GM18858 (cell line): ENCODE data around the gene ARHGEF16.

ENCODE experiments used
- ATAC-seq: cut with Tn5 transposase; IDR thresholded peaks from one replicate; pipeline ENCODE4 v1.9.1; 2021; ENCODE audit not compliant: unreplicated experiment

ARHGEF16 gene

DNA sequence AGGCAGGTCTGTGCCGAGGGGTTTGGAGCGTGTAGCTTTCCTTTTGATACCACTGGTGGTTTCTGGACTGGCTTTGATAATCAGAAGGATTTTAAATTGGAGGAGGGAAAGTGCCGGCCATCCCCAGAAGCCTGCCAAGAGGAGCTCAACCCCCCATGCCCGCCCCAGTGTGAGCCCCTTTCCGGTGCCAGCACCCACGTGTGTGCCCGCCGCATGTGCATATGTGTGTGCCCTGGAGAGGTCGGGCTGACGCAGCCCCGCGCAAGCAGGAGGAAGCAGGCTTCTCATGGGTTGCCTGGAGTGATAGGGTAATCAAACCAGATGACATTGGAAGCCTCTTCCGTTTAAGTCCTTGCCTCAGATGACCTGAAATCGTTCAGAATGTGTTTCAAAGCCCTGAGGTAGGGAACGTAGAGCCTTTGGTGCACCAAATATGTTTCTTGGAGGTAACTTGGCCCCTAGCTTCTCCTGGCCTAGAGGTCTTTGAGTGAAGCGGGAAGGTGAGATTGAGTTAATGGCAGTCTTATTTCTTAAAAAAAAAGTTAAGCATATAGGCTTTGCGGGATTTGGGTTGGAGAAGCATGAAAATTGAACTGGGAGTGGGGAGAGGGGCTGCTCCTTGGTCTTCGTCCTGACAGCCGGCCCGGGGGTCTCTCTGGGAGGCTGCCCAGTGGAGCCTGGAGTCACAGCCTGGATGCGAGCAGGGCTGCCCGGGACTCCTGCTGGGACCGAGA, 34.1 kb upstream of the ARHGEF16 start:
- ATAC-seq = no peak

DNA sequence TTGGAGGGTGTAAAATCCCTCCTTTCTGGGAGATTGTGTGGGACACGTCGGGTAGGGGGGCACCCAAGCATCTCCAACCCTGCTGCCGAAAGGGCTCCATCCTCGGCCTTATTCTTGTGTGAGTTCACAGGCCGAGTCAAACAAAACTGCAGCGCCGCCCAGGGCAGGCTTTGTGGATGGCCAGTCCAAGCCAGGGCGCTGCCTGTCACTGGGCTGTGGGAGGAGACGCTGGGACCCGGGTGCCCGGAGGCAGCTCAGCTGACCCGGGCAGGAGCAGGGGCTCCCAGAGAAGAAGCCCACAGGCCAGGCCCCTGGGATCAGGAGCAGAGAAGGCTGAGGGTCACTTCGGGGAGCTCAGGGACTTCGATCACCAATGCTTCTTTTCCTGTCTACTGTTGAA, 31.8 kb upstream of the ARHGEF16 start:
- ATAC-seq = no peak

DNA sequence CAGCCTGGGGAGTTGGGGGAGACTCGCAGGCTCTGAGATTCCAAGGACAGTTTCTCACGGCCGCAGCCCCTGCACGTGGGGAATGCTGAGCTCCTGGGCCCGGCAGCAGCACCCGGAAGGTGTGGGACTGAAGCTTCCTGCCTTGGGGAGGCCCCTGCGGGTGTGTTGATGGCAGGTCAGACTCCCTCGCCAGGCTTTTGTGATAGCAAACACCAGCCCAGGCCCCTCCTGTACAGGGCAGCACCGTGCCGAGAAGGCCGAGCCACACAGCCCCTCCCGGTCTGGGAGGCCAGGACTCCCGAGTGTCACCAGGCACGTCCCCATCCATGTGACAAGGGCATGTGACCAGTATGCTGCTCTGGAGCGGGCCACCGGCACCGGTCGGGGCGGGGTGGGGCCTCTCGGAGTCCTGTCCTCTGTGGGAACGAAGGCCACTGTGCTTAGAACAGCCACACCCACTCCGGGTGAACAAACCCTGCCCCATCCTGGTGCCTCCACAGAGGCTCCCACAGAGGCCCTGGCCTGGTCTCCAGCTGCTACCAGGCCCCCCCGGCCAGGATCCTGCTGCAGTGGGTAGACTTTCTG, 31.1 kb upstream of the ARHGEF16 start:
- no peak for ATAC-seq

DNA sequence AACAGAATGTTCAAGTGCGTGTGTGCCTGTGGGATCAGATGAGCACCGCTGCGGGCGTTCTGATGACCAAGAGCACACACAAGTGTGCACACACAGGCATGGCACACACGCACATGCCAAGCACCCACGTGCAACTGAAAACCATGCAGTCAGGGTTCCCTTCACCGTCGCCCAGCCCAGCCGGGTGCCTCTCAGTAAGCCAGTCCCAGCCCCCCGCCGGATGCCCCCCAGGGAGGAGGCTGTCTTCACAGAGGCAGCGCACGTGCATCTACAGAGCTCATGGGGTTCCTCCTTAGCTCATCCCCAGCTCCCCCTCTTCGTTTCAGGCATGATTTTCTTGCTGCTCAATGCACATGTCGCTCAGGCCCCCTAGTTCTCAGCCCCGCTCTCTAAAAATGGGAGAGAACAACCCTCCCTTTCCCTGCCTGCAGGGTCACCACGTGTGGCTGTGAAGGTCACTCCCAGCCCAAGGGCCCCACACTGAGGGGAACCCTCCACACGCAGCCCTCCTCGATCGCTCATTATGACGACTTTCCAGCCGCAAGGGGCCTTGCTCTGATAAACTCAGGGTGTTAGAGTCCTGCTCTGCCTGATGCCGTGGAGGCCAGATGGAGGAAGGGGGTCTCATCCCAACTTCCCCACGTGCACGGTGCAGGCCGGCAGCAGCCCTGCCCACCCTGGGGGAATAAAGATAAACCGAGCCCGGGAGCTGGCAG, 30.4 kb upstream of the ARHGEF16 start:
- ATAC-seq = no peak

DNA sequence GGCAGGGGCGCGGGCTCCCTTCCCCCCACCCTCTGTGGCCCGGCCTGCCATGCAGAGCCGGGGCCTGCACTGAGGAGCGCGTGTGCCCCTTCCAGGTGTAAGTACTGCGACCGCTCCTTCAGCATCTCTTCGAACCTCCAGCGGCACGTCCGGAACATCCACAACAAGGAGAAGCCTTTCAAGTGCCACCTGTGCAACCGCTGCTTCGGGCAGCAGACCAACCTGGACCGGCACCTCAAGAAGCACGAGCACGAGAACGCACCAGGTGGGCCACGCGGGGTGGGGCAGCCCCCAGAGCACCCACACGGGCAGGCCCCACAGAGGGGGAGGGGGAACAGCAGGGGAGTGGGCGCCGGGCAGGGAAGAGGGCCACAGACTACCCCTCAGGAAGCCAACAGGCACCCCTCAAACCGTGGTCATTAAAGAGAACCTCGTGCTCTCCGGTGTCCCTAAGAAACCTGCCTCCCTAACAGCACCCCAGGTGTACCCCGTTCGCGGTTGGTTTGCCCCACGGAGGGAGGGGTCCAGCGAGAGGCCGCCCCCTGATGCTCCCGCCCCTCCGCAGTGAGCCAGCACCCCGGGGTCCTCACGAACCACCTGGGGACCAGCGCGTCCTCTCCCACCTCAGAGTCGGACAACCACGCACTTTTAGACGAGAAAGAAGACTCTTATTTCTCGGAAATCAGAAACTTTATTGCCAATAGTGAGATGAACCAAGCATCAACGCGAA, 28.8 kb upstream of the ARHGEF16 start:
- no peak for ATAC-seq

DNA sequence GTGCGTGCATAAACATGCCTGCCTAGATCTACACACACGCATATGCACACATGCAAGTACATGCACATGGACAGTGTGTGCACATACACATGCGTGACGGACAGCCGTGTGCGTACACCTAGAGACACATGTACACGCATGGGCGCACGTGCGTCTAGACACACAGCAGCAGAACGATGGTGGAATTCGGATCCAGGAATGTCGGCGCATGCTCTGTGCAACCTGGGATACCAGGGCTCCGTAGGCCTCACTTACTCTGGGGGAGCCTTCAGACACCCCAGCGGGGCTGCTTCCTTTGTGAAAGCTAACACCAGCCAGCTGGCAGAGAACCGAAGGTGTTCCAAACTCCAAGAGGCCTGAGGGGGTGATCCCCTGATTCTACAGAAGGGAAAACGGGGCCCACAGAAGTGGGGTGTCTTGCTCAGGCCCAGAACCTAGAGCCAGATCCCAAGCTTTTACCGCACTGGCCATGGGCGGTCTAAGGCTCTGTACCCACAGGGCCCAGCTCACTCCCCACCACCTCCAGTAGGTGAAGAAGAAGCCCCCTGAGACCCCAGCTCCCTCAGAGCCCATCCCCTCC, 27.4 kb upstream of the ARHGEF16 start:
- no peak for ATAC-seq

DNA sequence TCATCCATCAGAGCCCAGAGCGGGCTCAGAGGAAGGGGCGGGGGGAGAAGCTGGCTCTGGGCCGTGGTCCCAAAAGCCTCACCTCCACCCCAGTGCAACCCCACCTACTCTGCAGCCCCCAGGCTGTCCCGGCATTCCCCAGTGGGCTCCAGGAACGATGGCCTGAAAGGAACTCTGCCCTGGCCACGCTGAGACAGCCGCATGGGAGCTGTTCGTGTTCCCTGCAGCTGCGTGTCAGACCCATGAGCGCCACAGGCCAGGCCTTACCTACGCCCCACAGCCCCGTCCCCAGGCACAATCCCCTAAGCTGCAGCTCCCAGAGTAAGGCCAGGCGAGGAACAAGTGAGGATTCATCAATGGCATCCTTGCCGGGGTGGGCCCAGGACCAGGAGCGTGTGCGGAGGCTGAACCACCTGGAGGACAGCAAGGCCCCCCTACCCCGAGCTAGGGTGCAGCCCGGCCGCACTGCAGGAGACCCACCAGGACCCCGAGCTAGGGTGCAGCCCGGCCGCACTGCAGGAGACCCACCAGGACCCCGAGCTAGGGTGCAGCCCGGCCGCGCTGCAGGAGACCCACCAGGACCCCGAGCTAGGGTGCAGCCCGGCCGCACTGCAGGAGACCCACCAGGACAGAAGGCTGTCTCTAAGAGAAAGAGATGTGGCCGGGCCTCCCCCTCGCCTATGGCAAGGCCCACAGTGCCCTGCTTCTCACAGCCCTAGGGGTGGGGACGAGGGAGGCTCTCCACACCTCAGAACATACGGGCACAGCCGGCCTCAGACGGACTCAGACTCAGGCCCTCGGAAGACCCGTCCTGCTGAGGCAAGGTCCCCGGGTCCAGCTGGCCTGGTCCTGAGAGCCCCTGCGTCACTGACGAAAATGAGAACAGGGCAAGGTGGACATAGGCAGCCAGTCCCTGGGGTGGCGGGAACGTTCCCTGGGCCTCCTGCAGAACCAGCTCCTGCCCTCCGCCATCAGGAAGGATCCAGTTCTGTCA, 26.5 kb upstream of the ARHGEF16 start:
- no peak for ATAC-seq

DNA sequence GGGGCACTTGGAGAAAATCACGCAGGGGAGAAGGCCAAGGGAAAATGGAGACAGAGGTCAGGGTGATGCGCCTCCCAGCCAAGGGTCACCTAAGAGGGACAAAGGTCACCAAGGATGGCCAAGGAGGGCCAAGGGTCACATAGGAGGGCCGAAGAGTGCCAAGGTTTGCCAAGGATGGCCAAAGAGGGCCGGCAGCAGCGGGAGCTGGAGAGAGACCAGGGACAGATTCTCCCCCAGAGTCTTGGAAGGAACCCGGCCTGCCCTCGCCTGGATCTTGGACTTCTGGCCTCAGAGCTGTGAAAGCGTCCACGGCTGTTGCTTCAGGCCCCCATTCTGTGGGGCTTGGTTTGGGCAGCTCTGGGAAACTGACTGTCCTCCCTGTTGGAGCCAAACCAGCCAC, 25.6 kb upstream of the ARHGEF16 start:
- ATAC-seq = no peak

DNA sequence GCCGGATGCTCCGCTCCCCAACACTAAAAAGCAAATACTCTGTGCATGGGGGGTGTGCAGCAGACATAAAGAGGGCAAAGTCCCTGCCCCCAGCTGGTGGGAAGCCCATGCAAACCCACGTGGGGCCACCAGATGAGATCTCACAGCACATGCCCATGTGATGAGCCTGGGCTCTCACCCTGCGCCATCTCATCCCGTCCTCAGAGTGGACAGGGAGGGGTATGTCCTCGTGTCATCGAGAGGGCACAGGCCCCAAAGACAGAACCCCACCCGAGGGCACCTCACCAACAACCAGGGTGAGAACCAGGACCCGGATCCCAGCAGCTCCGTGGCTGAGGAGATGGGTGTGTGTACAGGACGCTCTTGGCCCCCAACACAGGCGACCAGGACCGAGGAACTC, 25.1 kb upstream of the ARHGEF16 start:
- no peak for ATAC-seq

DNA sequence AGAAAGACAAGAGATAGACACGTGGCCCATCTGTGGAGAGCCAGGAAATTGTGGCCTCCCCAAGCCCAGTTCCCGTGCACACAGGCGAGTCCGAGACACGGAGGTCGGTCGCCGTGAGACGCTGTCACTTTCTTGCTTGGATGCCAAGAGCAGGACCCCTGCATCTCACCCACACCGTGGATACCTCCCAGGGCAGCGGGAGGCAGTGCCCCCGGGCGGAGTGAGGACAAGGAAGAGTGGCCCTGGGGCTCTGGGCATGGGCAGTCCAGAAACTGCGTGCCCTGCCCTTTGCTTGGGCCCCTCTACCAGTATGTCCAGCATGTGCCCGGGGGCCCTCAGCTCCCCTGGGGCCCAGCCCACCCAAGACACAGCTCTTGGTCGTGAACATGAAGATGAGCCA, 24.7 kb upstream of the ARHGEF16 start:
- ATAC-seq = no peak

DNA sequence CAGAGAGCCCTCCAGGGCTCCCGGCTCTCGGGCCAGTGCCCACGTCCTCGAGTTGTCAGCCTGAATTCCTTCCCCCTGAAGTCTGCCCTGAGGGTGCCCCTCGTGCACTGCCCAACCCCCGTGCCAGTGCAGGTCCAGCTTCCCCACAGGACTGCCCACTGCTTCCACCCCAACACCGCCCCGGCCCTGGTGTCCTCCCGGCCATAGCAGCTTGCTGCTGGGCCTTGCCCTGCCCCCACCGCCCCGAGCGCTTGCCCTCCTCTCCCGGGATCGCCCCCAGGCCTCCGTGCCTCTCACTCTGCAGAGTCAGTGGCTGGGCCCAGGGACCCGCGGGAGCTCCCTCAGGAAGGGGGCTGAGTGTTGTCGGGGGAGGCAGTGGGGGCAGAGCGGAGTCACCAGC, 24.1 kb upstream of the ARHGEF16 start:
- ATAC-seq = no peak

DNA sequence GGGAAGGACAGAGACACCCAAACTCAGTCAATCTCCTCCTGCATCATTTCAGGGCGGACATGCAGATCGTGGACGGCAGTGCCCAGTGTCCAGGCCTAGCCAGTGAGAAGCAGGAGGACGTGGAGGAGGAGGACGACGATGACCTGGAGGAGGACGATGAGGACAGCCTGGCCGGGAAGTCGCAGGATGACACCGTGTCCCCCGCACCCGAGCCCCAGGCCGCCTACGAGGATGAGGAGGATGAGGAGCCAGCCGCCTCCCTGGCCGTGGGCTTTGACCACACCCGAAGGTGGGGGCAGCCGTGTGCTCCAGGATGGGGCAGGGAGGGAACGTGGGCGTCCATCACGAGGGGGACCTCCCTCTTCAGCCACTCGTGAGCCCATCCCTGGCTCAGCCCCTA, 23.6 kb upstream of the ARHGEF16 start:
- ATAC-seq = no peak

DNA sequence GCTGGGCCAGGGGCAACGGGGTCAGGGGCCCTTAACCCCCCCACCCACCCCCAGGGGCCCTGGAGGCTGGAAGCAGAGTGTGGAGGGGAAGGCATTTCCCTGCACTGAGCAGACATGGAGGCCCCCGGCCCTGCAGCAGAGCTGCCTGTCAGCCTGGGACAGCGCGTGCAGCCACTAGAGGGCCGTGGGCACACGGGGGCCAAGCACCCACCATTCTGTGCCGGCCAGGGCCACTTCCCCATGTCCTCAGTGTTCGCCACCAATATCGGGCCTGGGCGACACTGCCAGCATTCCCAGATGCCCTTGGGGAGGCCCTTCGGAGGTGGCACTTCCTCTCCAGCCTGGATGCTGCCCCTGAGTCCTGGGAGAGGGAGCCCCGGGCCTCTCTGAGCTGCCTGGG, 23.2 kb upstream of the ARHGEF16 start:
- ATAC-seq = no peak

DNA sequence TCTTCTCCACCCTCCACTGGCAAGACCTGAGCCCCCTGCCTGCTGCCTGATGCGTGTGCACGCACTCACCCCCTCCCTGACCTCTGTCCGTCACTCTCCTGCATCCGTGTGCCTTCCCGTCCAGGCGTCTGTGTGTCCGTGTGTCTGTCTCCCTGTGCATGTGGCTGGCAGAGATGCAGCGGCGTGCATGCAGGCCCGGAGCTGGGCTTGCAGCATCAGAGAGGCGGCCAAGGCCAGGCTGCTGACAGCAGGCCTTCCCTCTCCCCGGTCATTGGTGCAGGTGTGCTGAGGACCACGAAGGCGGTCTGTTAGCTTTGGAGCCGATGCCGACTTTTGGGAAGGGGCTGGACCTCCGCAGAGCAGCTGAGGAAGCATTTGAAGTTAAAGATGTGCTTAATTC, 22.8 kb upstream of the ARHGEF16 start:
- no peak for ATAC-seq

DNA sequence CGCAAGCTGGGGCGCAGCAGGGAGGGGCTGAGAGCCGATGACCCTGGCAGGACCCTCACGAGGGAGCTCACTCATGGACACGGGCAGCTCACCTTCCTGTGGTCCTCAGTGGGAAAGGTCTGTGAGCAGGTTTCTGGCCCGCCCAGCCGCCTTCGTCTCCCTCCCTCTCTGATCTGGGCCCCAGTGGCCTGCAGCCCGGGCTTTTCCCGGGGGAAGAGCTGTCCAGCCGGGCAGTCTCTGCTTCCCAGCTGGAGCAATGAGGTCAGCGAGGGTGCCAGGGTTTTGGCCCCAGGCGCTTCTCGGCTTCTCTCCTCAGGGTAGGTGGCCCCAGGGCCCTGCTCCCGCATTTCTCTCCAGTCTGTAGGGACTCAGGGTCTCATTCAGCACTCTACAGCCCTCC, 22.2 kb upstream of the ARHGEF16 start:
- ATAC-seq = no peak

DNA sequence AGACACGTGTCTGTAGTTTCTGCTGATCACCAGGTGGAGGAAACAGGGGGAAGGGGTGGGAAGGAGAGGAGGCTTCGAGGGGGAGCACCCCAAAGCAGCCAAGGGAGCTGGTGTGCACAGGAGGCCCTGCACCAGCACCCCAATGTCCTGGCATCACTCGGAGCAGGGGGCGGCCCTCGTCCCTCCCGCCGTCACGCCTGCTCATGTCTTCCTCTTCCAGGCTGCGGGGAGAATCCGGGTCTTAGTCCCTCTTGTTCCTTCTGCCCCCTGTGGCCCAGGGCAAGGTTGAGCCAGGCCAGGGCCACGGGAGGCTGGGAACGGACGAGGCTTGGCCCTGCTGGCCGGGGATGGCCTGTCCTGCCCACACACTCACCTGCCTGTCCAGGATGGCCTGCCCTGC, 21.4 kb upstream of the ARHGEF16 start:
- ATAC-seq = no peak

DNA sequence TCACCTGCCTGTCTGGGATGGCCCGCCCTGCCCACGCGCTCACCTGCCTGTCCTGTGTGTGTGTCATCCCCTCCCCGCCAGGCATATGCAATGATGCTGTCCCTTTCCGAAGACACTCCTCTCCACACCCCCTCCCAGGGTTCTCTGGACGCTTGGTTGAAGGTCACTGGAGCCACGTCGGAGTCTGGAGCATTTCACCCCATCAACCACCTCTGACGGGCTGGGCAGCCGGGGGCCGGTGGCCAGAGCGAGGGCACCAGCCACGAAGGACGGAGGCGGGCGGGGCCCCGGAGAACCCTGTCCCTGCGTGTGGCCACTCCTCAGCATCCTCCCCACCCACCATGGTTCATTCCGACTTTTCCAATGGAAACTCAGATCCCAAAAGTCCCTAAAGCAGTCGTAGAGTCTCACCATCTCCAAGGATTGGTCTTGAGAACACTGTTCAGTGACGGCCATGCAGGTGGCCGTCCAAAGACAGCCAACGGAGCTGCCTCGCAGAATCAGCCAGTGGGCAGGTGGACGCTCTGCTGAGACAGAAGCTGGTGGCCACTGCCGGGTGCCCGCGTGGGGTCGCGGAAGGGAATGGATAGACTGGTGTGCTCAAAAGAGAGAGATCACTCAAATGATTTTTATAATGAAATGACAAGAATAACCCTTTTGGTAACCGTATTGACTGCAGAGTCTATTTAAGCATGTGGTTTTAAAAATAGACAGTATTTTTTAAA, 20.7 kb upstream of the ARHGEF16 start:
- ATAC-seq = no peak

DNA sequence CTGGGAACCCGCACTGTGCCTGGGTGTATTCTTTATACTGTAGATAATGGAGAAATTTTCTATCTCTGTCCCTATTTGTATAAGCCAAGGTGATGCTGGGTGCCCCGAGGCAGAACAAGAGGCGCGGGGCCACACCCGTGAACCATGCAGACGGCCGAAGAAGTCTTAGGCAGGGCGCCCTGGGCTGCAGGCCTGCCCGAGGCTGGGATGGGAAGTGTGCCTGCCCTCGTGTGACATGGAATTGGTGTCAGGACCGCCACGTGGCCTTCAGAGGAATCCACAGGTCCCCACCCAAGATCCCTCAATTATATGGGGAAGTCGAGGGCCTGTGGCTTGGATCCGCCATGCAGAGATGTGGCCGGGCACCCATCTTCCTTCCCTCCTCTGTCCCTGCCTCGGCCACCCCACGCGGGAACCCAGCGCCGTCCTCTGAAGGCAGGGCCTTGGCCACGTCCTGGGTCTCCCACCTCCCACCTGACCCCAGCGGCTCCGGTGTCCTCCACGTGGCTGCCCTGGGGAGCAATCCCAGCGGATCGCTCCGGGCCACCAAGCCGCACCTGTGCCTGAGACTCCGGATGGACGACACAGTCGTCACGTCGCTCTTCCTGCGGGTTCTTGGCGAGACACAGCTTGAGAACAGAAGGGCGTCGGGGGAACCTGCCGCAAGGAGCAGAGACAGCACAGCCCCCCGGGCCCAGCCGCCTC, 19.9 kb upstream of the ARHGEF16 start:
- no peak for ATAC-seq

DNA sequence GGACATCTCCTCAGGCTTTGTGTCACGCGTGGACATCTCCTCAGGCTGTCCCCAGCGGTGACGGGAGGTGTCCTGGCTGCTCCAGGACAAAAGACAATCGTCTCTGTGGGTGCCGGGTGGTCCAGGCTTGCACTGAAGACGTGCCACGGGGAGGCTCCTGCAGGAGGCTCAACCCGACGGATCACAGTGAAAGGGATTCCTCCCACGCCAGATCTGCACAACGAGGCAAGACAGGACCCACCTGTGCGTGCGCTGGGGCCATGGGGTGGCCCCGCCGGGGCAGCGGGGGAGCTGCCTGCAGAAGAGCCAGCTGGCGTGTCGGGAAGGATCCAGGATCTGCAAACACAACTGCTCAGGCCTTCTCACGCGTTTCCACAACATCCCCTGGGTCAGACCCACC, 18.8 kb upstream of the ARHGEF16 start:
- ATAC-seq = no peak
